ENCODE results near the gene ACAP1.

DNA sequence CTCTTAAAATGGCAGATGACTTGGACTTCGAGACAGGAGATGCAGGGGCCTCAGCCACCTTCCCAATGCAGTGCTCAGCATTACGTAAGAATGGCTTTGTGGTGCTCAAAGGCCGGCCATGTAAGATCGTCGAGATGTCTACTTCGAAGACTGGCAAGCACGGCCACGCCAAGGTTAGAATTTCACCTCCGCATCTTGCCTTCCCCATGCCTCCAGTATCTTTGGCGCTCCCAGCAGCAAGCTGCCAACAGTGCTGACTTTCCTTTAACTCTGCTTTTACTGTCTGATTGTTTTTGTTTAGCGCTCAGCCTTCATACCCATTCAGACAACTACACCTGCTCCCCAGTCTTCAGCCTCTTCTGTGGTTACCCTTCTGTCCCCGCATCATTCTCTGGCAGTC lies 26.7 kb upstream of the ACAP1 start:
- no peak for TF ChIP-seq TARDBP (IDR thresholded peaks at IDR 0.05)
- no peak for TF ChIP-seq SUZ12 (IDR thresholded peaks at IDR 0.05)
- TF ChIP-seq BHLHE40 (IDR thresholded peaks at IDR 0.05; ENCODE audit: borderline replicate concordance), result no peak

Data from HEK293T (cell line).